DMS79 (cell line): ENCODE results near the gene SUN5.
"Not testable (repeated sequence)": the region's sequence is repeated elsewhere in the genome, so short reads cannot be mapped to it uniquely, and the experiment has no call there.

Source experiments
- DNase-seq: peaks from one replicate; lab custom pipeline; 2025; lab: John Stamatoyannopoulos, UW

The SUN5 gene

GRCh38 chr20:32965115-32965514 is 39.1 kb downstream of the SUN5 start:
- DNase-seq: no peak

GRCh38 chr20:32964575-32964974 is 39.7 kb downstream of the SUN5 start:
- DNase-seq: no peak

- no peak for DNase-seq
These were observed 41.1 kb downstream of the SUN5 start for GRCh38 chr20:32963176-32963575.

GRCh38 chr20:32962646-32963045 is 41.6 kb downstream of the SUN5 start:
- not testable (repeated sequence) for DNase-seq

GRCh38 chr20:32962053-32962452 is 42.2 kb downstream of the SUN5 start:
- no peak for DNase-seq

GRCh38 chr20:32960849-32961731 is 43.1 kb downstream of the SUN5 start:
- DNase-seq: no peak

GRCh38 chr20:32960222-32960518 is 44.1 kb downstream of the SUN5 start:
- no peak for DNase-seq

- no peak for DNase-seq
These were observed 44.6 kb downstream of the SUN5 start for GRCh38 chr20:32959351-32960221.

GRCh38 chr20:32958574-32958973 is 45.7 kb downstream of the SUN5 start:
- DNase-seq: no peak

GRCh38 chr20:32957459-32957858 is 46.8 kb downstream of the SUN5 start:
- DNase-seq: no peak

- DNase-seq: not testable (repeated sequence)
These were observed 53.7 kb downstream of the SUN5 start for GRCh38 chr20:32950539-32950938.

GRCh38 chr20:32946629-32947028 is 57.6 kb downstream of the SUN5 start:
- DNase-seq: no peak

GRCh38 chr20:32945710-32946221 is 58.5 kb downstream of the SUN5 start:
- DNase-seq: no peak

GRCh38 chr20:32943490-32944052 is 60.7 kb downstream of the SUN5 start:
- no peak for DNase-seq

- no peak for DNase-seq
These were observed 62.9 kb downstream of the SUN5 start for GRCh38 chr20:32941155-32941885.

GRCh38 chr20:32934580-32934979 is 69.7 kb downstream of the SUN5 start:
- DNase-seq: no peak
